ENCODE measurements around the gene ZNF354C. TPM values are rescaled to one million over a fixed set of nuclear protein-coding genes. Genes with fewer than 3 reads are reported as not detected.
"Not testable (repeated sequence)": the region's sequence is repeated elsewhere in the genome, so short reads cannot be mapped to it uniquely, and the experiment has no call there.

Gene ZNF354C
- total RNA-seq, 1 experiment from 2014 or later: 0.07 TPM

GRCh38 chr5:179089502-179089901 lies 29.3 kb downstream of the ZNF354C start:
- H3K4me1 ChIP-seq (ENCODE audit: control insufficient read depth in 1 of 2, insufficient read depth in 2 of 2, low read length in 2 of 2): no peaks in the 10 kb centered on the region

GRCh38 chr5:179101282-179101681 lies 41.1 kb downstream of the ZNF354C start:
- DNase-seq (ENCODE audit: low read depth, low spot score); RAD21 ChIA-PET (ENCODE audit: low non-redundant PET in 1 of 2, low total read pairs in 2 of 2, uncharacterized antibody in 2 of 2, unreplicated experiment in 2 of 2); H3K27ac ChIP-seq (ENCODE audit: low read depth, low read length); H3K79me2 ChIP-seq (ENCODE audit: insufficient read depth, low read length); H3K4me2 ChIP-seq (ENCODE audit: low read length); ATAC-seq; intact Hi-C loops (cut with micrococcal nuclease); H3K4me1 ChIP-seq (ENCODE audit: control insufficient read depth in 1 of 2, insufficient read depth in 2 of 2, low read length in 2 of 2); CTCF ChIA-PET; H2AFZ ChIP-seq (ENCODE audit: low read depth, low read length, poor library complexity, severe bottlenecking); H4K20me1 ChIP-seq (ENCODE audit: insufficient read depth); H3K4me3 ChIP-seq (replicated peaks in 1 of 2; ENCODE audit: low read depth in 1 of 2, low read length in 2 of 2); POLR2A ChIA-PET; H3K9me2 ChIP-seq (ENCODE audit: insufficient read depth); H3K9me3 ChIP-seq (ENCODE audit: control insufficient read depth in 1 of 2, insufficient read depth in 1 of 2, low read depth in 1 of 2, low read length in 2 of 2); H3K36me3 ChIP-seq (ENCODE audit: control insufficient read depth in 1 of 2, insufficient read depth in 2 of 2, low read length in 2 of 2); H3K27me3 ChIP-seq (ENCODE audit: insufficient read depth, low read length); BruUV-seq (replicated peaks); H3K9ac ChIP-seq (ENCODE audit: low read length): not testable (repeated sequence)

More at GRCh38 chr5:179089502-179089901, 29.3 kb downstream of the ZNF354C start:
- Histone ChIP-seq H3K9ac (ENCODE audit: low read length) (no peak overlapping the region), H3K27ac (ENCODE audit: low read depth, low read length) (no peak overlapping the region), H3K27me3 (ENCODE audit: insufficient read depth, low read length) (no peaks in the 10 kb centered on the region), H3K4me3 (replicated peaks in 1 of 2; ENCODE audit: low read depth in 1 of 2, low read length in 2 of 2) (no peak overlapping the region), H3K9me2 (ENCODE audit: insufficient read depth) (no peaks in the 10 kb centered on the region), H3K36me3 (ENCODE audit: control insufficient read depth in 1 of 2, insufficient read depth in 2 of 2, low read length in 2 of 2) (no peaks in the 10 kb centered on the region), H3K79me2 (ENCODE audit: insufficient read depth, low read length) (no peaks in the 10 kb centered on the region), H2AFZ (ENCODE audit: low read depth, low read length, poor library complexity, severe bottlenecking) (no peak overlapping the region), H4K20me1 (ENCODE audit: insufficient read depth) (no peaks in the 10 kb centered on the region), H3K9me3 (ENCODE audit: control insufficient read depth in 1 of 2, insufficient read depth in 1 of 2, low read depth in 1 of 2, low read length in 2 of 2) (peaks cover 6 to 7% of the 10 kb centered on the region in 2 experiments; a peak in 2 of 4 replicates), H3K4me2 (ENCODE audit: low read length) (no peak overlapping the region)
- POLR2A ChIA-PET: no interaction called here
- intact Hi-C loops (cut with micrococcal nuclease): no loop called here
- DNase-seq (ENCODE audit: low read depth, low spot score) (no peak), ATAC-seq (no peak)
- BruUV-seq (replicated peaks): no TSS peak
- RAD21 ChIA-PET (ENCODE audit: low non-redundant PET in 1 of 2, low total read pairs in 2 of 2, uncharacterized antibody in 2 of 2, unreplicated experiment in 2 of 2): no interaction called here
- TF ChIP-seq FOSL1 (IDR thresholded peaks at IDR 0.05; ENCODE audit: low read depth): no peak
- TF ChIP-seq POLR2A (IDR thresholded peaks at IDR 0.05; ENCODE audit: borderline replicate concordance, extremely low read depth, insufficient read depth, insufficient read length): no peak
- no peak for TF ChIP-seq EZH2phosphoT487 (IDR thresholded peaks at IDR 0.05; ENCODE audit: borderline replicate concordance)
- no peak for TF ChIP-seq ZBTB33 (IDR thresholded peaks at IDR 0.05; ENCODE audit: extremely low read depth, insufficient replicate concordance, low read length)
- no peak for TF ChIP-seq ATF3 (IDR thresholded peaks at IDR 0.05)
- TF ChIP-seq TCF7L2 (IDR thresholded peaks at IDR 0.05; ENCODE audit: borderline replicate concordance, extremely low read depth, insufficient read depth, insufficient read length): no peak
- TF ChIP-seq JUND (IDR thresholded peaks at IDR 0.05): no peak
- CTCF ChIA-PET: no interaction called here
